Tibial nerve (tissue), 3 donors: ENCODE results near the gene PITPNM1.
"Not testable (repeated sequence)": the region's sequence is repeated elsewhere in the genome, so short reads cannot be mapped to it uniquely, and the experiment has no call there.

Experiments
- POLR2A ChIP-seq, 2 donors: fragments of 450-650 bp; IDR thresholded peaks; one replicate each; pipeline ENCODE4 v1.6.1; 2017; ENCODE audit warnings: antibody characterized with exemption in 2 of 2, mild to moderate bottlenecking in 2 of 2, moderate library complexity in 2 of 2
- TF ChIP-seq, protein P1 (sequence below), 5 experiments: fragments of 200-600 bp in 3 of 5; fragments of 450-650 bp in 2 of 5; sonication (generic) in 3 of 5; IDR thresholded peaks; one replicate each; pipeline ENCODE4 v1.5.1; 2016 to 2019; ENCODE audit warnings: antibody characterized with exemption in 5 of 5, mild to moderate bottlenecking in 3 of 5, moderate library complexity in 2 of 5

DNA sequence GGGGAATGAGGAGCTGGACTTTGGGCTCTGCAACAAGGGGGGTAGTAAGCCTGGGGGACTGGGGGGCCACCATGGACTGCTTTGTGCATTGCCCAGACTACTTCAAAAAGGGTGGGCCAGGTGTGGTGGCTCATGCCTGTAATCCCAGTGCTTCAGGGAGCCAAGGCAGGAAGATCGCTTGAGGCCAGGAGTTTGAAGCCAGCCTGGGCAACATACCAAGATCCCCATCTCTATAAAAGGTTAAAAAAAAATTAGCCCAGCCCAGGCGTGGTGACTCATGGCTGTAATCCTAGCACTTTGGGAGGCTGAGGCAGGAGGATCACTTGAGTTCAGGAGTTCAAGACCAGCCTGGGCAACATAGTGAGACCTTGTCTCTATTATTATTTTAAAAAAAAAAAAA is 39.6 kb downstream of the PITPNM1 start:
- TF ChIP-seq, protein P1, sequence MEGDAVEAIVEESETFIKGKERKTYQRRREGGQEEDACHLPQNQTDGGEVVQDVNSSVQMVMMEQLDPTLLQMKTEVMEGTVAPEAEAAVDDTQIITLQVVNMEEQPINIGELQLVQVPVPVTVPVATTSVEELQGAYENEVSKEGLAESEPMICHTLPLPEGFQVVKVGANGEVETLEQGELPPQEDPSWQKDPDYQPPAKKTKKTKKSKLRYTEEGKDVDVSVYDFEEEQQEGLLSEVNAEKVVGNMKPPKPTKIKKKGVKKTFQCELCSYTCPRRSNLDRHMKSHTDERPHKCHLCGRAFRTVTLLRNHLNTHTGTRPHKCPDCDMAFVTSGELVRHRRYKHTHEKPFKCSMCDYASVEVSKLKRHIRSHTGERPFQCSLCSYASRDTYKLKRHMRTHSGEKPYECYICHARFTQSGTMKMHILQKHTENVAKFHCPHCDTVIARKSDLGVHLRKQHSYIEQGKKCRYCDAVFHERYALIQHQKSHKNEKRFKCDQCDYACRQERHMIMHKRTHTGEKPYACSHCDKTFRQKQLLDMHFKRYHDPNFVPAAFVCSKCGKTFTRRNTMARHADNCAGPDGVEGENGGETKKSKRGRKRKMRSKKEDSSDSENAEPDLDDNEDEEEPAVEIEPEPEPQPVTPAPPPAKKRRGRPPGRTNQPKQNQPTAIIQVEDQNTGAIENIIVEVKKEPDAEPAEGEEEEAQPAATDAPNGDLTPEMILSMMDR (IDR thresholded peaks at IDR 0.05): not testable (repeated sequence)
- TF ChIP-seq POLR2A (IDR thresholded peaks at IDR 0.05): not testable (repeated sequence)
